HepG2 (cell line): Measurements from ENCODE around the gene SMIM21. TPM values are rescaled to one million over a fixed set of nuclear protein-coding genes. Genes with fewer than 3 reads are reported as not detected.

Experiments
- ATAC-seq: fragments of 200-7000 bp; cut with Tn5 transposase; 3 replicates; pipeline ENCODE4 v1.9.1; 2020; ENCODE audit warnings: mild to moderate bottlenecking, moderate library complexity
- BruUV-seq: library from RNA; stranded (reverse); fragments of 400-500 nt; replicated peaks from 2 replicates; lab custom pipeline; 2021; lab: Mats Ljungman, UMichigan
- CTCF ChIA-PET: fragments of 300-600 bp; formaldehyde crosslinking; extraction: SDS; loops from one replicate; lab custom pipeline; 2021; ENCODE audit warnings: low total read pairs, inconsistent platforms, low intra/inter-chr PET ratio; lab: Yijun Ruan, JAX
- POLR2A ChIA-PET: fragments of 350-600 bp; sonication (Branson Sonifier 250); formaldehyde crosslinking; loops from one replicate; lab custom pipeline; 2020; ENCODE audit warnings: antibody characterized with exemption, inconsistent platforms; lab: Yijun Ruan, JAX
- DNase-seq: peaks from one replicate; pipeline ENCODE4 v3.0.0-alpha.2; 2015; ENCODE audit warnings: low spot score
- FAIRE-seq: peaks from 3 replicates; lab custom pipeline; 2011; peaks lifted over from hg19 to GRCh38; lab: Jason Lieb, UNC
- H2AFZ ChIP-seq: one replicate; pipeline ENCODE4 v1.6.1; 2011; ENCODE audit warnings: low read length, inconsistent platforms
- H3K27ac ChIP-seq: fragments of 300-600 bp; 3 replicates; pipeline ENCODE4 v1.8.0; 2011; ENCODE audit warnings: mixed run types, mild to moderate bottlenecking, mixed read lengths, low read length, inconsistent platforms; ENCODE audit not compliant: insufficient read depth; ENCODE audit errors: extremely low read length
- H3K27me3 ChIP-seq, 2 experiments: fragments of 200-600 bp in 1 of 2; 2 replicates in 1 of 2; 3 replicates in 1 of 2; pipeline versions ENCODE4 v1.6.0 to v1.8.0; 2011; ENCODE audit warnings: low read length in 2 of 2, mild to moderate bottlenecking in 2 of 2, moderate library complexity in 2 of 2, inconsistent platforms in 1 of 2; ENCODE audit not compliant: insufficient read depth in 2 of 2, control insufficient read depth in 1 of 2
- H3K36me3 ChIP-seq, 2 experiments: fragments of 200-600 bp in 1 of 2; replicated peaks in 1 of 2; 2 replicates in 1 of 2; 3 replicates in 1 of 2; pipeline versions ENCODE4 v1.5.1 to v1.8.0; 2011; ENCODE audit warnings: low read length in 2 of 2, inconsistent platforms in 1 of 2; ENCODE audit not compliant: insufficient read depth in 2 of 2, control insufficient read depth in 1 of 2
- H3K4me1 ChIP-seq: 2 replicates; pipeline ENCODE4 v1.5.1; 2012; ENCODE audit warnings: low read length, inconsistent platforms; ENCODE audit not compliant: insufficient read depth
- H3K4me2 ChIP-seq: 2 replicates; pipeline ENCODE4 v1.6.0; 2011; ENCODE audit warnings: low read depth, low read length, inconsistent platforms
- H3K4me3 ChIP-seq, 3 experiments: fragments of 200-600 bp in 1 of 3; sonication (generic), shearing (Covaris generic) in 1 of 3; replicated peaks in 1 of 3; 2 replicates each; pipeline ENCODE4 v1.5.1; 2011 to 2016; ENCODE audit warnings: low read length in 3 of 3, inconsistent platforms in 2 of 3, low read depth in 2 of 3, mild to moderate bottlenecking in 2 of 3, control low read depth in 1 of 3, mixed read lengths in 1 of 3; ENCODE audit not compliant: insufficient read depth in 1 of 3
- H3K79me2 ChIP-seq: one replicate; pipeline ENCODE4 v1.6.1; 2011; ENCODE audit warnings: low read length, inconsistent platforms; ENCODE audit not compliant: insufficient read depth
- H3K9ac ChIP-seq: 2 replicates; pipeline ENCODE4 v1.6.0; 2011; ENCODE audit warnings: mild to moderate bottlenecking, low read depth, low read length, inconsistent platforms; ENCODE audit not compliant: insufficient read depth
- H3K9me3 ChIP-seq: 2 replicates; pipeline ENCODE4 v1.5.1; 2012; ENCODE audit warnings: mild to moderate bottlenecking, low read length
- H4K20me1 ChIP-seq: 2 replicates; pipeline ENCODE4 v1.6.0; 2011; ENCODE audit warnings: inconsistent platforms, mild to moderate bottlenecking, low read length, moderate library complexity; ENCODE audit not compliant: insufficient read depth
- MTF2 ChIP-seq: sonication (generic); formaldehyde crosslinking; IDR thresholded peaks from 2 replicates; pipeline ENCODE4 v1.5.0; 2020; ENCODE audit warnings: missing genetic modification reagents, borderline replicate concordance
- U2AF2 ChIP-seq: fragments of 200-400 bp; formaldehyde crosslinking; IDR thresholded peaks from 2 replicates; pipeline ENCODE4 v1.6.1; 2017; ENCODE audit warnings: low read depth, mild to moderate bottlenecking, low read length
- ZNF225 ChIP-seq: sonication (generic); formaldehyde crosslinking; IDR thresholded peaks from 2 replicates; pipeline ENCODE4 v1.4.0; 2020; ENCODE audit warnings: mild to moderate bottlenecking, missing genetic modification reagents
- ZNF670 ChIP-seq: sonication (generic); formaldehyde crosslinking; IDR thresholded peaks from 2 replicates; pipeline ENCODE4 v1.8.0; 2022; ENCODE audit warnings: mild to moderate bottlenecking, missing genetic modification reagents, borderline replicate concordance
- ZNF776 ChIP-seq: sonication (generic); formaldehyde crosslinking; IDR thresholded peaks from 2 replicates; pipeline ENCODE4 v1.4.0; 2020; ENCODE audit warnings: mild to moderate bottlenecking, missing genetic modification reagents
- ZNF780A ChIP-seq: sonication (generic); formaldehyde crosslinking; IDR thresholded peaks from 2 replicates; pipeline ENCODE4 v1.8.0; 2022; ENCODE audit warnings: mild to moderate bottlenecking, missing genetic modification reagents, moderate library complexity
- WGBS: methylation state at CpG from one replicate; pipeline ENCODE4 v1.1.6; 2017; ENCODE audit warnings: low lambda C conversion rate; 5-methylcytosine and 5-hydroxymethylcytosine counted together
- in situ Hi-C: cut with HindIII; loops from 2 replicates; pipeline ENCODE4 v1.10.0; 2017; ENCODE audit warnings: low pct_unique_long_range_greater_than_20kb; ENCODE audit not compliant: extremely low pct_ligation_motif_present
- intact Hi-C: fragments of 100-400 bp; cut with micrococcal nuclease; formaldehyde crosslinking; loops from one replicate; pipeline ENCODE4 v1.10.0; 2022; ENCODE audit not compliant: unreplicated experiment
- polyA plus RNA-seq, 8 experiments: library from polyadenylated mRNA; depleted of rRNA in 3 of 8; stranded (reverse) in 7 of 8; unstranded in 1 of 8; fragments of >200 nt; fragmentation: Illumina TruSeq in 4 of 8; extraction: Trizol in 4 of 8; gene quantifications; 2 replicates each; pipeline versions ENCODE4 v1.2.1 to v1.2.3, GENCODE V29; 2011 to 2016; ENCODE audit warnings: low read depth in 4 of 8, missing spikeins in 1 of 8, mixed read lengths in 1 of 8; ENCODE audit not compliant: insufficient read depth in 1 of 8
- total RNA-seq, 5 experiments: library from RNA; depleted of rRNA; stranded (reverse); fragments of >200 nt; fragmentation: Illumina TruSeq; extraction: Trizol; gene quantifications; 2 replicates each; pipeline ENCODE4 v1.2.3, GENCODE V29; 2016; ENCODE audit warnings: low read depth in 1 of 5
- TF ChIP-seq, protein P1 (sequence below): sonication (generic); formaldehyde crosslinking; IDR thresholded peaks from 2 replicates; pipeline ENCODE4 v1.5.1; 2020; ENCODE audit warnings: missing genetic modification reagents, mild to moderate bottlenecking, borderline replicate concordance
- TF ChIP-seq, protein P2 (sequence below): IDR thresholded peaks from 2 replicates; pipeline ENCODE4 v1.6.1; 2016; ENCODE audit warnings: low read depth, borderline replicate concordance

The SMIM21 gene
- total and polyA plus RNA-seq, 2 of the 13 experiments (the other 11 are each of a cell fraction or from before 2014, with no cell fraction given), result not detected

GRCh38 chr18:75418293-75419005 lies 9.1 kb downstream of the SMIM21 start:
- H3K4me2 ChIP-seq, result no peak overlapping the region

More at GRCh38 chr18:75418293-75419005, 9.1 kb downstream of the SMIM21 start:
- Histone ChIP-seq H3K4me1 (no peaks in the 10 kb centered on the region), H3K27ac (no peak overlapping the region), H4K20me1 (no peaks in the 10 kb centered on the region), H3K27me3 (no peaks in the 10 kb centered on the region; a peak in 1 of 5 replicates), H3K36me3 (no peaks in the 10 kb centered on the region), H3K79me2 (no peaks in the 10 kb centered on the region), H3K9ac (no peak overlapping the region), H3K4me3 (no peak overlapping the region), H3K9me3 (no peaks in the 10 kb centered on the region), H2AFZ (no peak overlapping the region)
- TF ChIP-seq, protein P1, sequence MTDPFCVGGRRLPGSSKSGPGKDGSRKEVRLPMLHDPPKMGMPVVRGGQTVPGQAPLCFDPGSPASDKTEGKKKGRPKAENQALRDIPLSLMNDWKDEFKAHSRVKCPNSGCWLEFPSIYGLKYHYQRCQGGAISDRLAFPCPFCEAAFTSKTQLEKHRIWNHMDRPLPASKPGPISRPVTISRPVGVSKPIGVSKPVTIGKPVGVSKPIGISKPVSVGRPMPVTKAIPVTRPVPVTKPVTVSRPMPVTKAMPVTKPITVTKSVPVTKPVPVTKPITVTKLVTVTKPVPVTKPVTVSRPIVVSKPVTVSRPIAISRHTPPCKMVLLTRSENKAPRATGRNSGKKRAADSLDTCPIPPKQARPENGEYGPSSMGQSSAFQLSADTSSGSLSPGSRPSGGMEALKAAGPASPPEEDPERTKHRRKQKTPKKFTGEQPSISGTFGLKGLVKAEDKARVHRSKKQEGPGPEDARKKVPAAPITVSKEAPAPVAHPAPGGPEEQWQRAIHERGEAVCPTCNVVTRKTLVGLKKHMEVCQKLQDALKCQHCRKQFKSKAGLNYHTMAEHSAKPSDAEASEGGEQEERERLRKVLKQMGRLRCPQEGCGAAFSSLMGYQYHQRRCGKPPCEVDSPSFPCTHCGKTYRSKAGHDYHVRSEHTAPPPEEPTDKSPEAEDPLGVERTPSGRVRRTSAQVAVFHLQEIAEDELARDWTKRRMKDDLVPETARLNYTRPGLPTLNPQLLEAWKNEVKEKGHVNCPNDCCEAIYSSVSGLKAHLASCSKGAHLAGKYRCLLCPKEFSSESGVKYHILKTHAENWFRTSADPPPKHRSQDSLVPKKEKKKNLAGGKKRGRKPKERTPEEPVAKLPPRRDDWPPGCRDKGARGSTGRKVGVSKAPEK (CRISPR knock-in tag), result no peak
- TF ChIP-seq, protein P2, sequence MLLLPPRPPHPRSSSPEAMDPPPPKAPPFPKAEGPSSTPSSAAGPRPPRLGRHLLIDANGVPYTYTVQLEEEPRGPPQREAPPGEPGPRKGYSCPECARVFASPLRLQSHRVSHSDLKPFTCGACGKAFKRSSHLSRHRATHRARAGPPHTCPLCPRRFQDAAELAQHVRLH (CRISPR knock-in tag), result no peak
- TF ChIP-seq ZNF776 (no peak), U2AF2 (no peak), ZNF780A (CRISPR knock-in tag) (no peak), ZNF225 (no peak), MTF2 (CRISPR knock-in tag) (no peak), ZNF670 (CRISPR knock-in tag) (no peak)
- in situ Hi-C loops (no loop called here), intact Hi-C loops (no loop called here)
- 14% methylated on average over 10 of the region's 10 CpGs for WGBS
- no peak for FAIRE-seq
- POLR2A ChIA-PET, result no interaction called here
- no peak for ATAC-seq
- BruUV-seq, result no TSS peak
- no peak for DNase-seq
- CTCF ChIA-PET, result no interaction called here
